NCI-H748 treated with DMSO at 0.1 percent for 48 hours (cell line): ENCODE results near the gene MTX1.

ENCODE experiments used
- DNase-seq: peaks from one replicate; lab custom pipeline; 2025; lab: John Stamatoyannopoulos, UW

The MTX1 gene

GRCh38 chr1:155174324-155175280 is 33.9 kb upstream of the MTX1 start:
- DNase-seq = peak; percentile 75

GRCh38 chr1:155175281-155175926 is 33.1 kb upstream of the MTX1 start:
- no peak for DNase-seq

GRCh38 chr1:155175927-155176371 is 32.5 kb upstream of the MTX1 start:
- no peak for DNase-seq

GRCh38 chr1:155176544-155177071 is 31.9 kb upstream of the MTX1 start:
- peak; percentile 66 for DNase-seq

- no peak for DNase-seq
Measured at GRCh38 chr1:155177192-155177917, 31.1 kb upstream of the MTX1 start.

- no peak for DNase-seq
Measured at GRCh38 chr1:155177918-155178281, 30.6 kb upstream of the MTX1 start.

GRCh38 chr1:155178441-155179111 is 29.9 kb upstream of the MTX1 start:
- DNase-seq = no peak

GRCh38 chr1:155179112-155180031 is 29.1 kb upstream of the MTX1 start:
- no peak for DNase-seq

- DNase-seq = no peak
Measured at GRCh38 chr1:155181371-155182051, 27.0 kb upstream of the MTX1 start.

GRCh38 chr1:155182052-155182550 is 26.4 kb upstream of the MTX1 start:
- no peak for DNase-seq

GRCh38 chr1:155183775-155184221 is 24.7 kb upstream of the MTX1 start:
- no peak for DNase-seq

- DNase-seq = no peak
Measured at GRCh38 chr1:155184351-155184811, 24.1 kb upstream of the MTX1 start.

GRCh38 chr1:155184835-155185782 is 23.4 kb upstream of the MTX1 start:
- DNase-seq = no peak

GRCh38 chr1:155185783-155186066 is 22.8 kb upstream of the MTX1 start:
- no peak for DNase-seq

GRCh38 chr1:155186067-155186793 is 22.3 kb upstream of the MTX1 start:
- DNase-seq = no peak

- DNase-seq = no peak
Measured at GRCh38 chr1:155186794-155187455, 21.6 kb upstream of the MTX1 start.

- no peak for DNase-seq
Measured at GRCh38 chr1:155187456-155187891, 21.0 kb upstream of the MTX1 start.
